HG02763 (cell line): ENCODE measurements around the gene SH3GLB1.

ENCODE experiments used
- ATAC-seq: cut with Tn5 transposase; IDR thresholded peaks from one replicate; pipeline ENCODE4 v1.9.1; 2021; ENCODE audit warnings: mild to moderate bottlenecking, moderate library complexity; ENCODE audit not compliant: unreplicated experiment

Gene SH3GLB1

GRCh38 chr1:86731416-86731815, 27.0 kb downstream of the SH3GLB1 start:
- no peak for ATAC-seq

- no peak for ATAC-seq
Observed at GRCh38 chr1:86733340-86733739, 29.0 kb downstream of the SH3GLB1 start.

DNA sequence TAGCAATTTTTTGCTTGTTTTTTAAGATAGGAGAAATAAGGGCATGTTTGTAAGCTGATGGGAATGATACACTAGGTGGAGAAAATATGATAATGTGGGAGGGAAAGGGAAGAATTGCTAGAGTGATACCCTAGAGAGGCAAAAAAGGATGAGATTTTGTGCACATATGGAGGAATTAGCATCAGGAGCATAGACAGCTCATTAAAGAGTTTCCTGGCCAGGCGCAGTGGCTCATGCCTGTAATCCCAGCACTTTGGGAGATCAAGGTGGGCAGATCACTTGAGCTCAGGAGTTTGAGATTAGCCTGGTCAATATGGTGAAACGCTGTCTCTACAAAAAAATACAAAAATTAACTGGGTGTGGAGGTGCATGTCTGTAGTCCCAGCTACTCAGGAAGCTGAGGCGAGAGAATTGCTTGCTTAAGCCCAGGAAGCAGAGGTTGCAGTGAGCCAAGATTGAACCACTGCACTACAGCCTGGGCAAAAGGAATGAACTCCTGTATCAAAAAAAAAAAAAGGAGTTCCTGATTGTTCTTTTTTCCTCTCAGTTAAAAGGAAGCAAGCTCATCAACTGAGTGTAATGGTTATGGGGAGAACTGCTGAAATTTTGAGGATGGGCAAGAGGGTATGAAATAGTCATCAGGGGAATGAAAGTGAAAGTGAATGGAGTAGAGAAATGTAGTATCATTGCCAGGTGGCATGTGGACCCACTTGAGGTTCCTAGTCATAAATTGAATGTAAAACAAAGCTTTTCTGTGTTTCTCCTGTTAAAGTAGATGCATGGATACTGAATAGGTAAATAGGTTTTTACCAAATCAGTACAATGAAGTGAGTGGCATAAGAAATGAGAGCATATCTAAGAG, 35.5 kb downstream of the SH3GLB1 start:
- ATAC-seq: peak; percentile 67

- no peak for ATAC-seq
Observed at GRCh38 chr1:86741947-86742572, 37.7 kb downstream of the SH3GLB1 start.

GRCh38 chr1:86747304-86747703, 42.9 kb downstream of the SH3GLB1 start:
- no peak for ATAC-seq

DNA sequence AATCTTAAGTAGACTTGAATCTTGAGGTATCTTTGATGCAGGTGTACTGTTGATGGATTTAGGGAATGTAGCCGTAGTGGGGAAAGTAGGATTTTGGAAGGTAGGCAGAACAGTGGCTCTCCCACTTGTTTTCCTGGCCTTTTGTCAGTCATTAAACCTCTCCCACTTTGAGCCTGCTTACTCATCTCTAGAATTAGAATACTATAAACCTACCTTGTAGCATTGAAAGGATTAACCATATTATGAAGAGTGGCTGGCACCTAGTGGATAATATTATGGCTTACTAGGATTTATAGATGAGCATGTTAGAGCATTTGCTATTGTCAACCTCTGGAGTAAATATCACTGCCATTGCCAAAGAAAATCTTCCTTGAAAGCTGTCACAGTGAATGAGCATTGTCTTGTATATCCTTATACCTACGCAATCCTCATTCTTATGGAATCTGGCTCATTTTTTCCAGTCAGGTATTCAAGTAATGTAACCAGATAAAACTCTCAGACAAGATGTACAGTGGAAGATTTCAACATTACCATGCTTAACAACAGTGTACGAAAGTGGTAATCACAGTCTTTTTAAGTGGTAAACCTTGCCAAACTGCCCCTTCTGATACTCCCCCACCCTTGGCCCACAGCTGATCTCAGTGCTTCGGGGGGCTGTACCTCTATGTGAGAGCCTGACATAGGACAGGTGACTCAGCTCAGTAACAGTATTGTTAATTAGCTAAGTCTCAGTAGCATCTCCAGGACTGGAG, 44.4 kb downstream of the SH3GLB1 start:
- ATAC-seq: no peak

- no peak for ATAC-seq
Observed at GRCh38 chr1:86750076-86750475, 45.7 kb downstream of the SH3GLB1 start.

- no peak for ATAC-seq
Observed at GRCh38 chr1:86750530-86750929, 46.2 kb downstream of the SH3GLB1 start.

DNA sequence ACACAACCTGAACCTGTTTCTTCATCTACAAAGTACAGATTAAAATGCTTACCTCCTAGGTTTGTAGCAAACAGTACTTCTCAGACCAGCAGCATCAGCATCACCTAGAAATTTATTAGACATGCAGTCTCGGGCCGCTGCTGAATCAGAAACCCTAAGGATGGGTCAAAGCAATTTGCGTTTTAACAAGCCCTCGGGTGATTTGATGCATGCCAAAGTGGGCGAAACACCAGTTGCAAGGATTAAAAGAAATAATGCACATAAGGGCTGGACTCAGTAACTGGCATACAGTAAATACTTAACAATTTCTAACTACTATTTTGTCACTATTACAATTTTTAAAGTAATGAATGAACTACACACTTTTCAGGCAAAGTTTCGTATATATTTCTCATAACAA, 47.5 kb downstream of the SH3GLB1 start:
- ATAC-seq: no peak

DNA sequence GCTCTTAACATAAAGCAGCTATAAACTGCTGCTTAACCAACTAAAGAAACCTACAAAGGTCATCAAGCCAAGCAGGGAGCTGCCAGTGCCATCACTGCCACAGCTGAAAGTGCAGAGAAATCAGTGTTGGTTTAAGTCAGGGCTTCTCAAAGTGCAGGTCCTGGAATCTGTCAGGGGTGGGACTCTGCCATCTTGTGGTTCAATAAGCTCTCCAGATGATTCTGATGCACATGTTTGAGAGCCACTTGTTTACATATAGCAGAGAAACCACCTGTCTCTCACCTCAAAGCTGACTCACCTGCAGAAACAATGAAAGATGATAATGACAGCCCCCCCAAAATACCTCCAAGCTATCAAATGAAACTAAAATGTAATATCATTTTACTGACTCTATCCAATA, 49.3 kb downstream of the SH3GLB1 start:
- ATAC-seq: no peak

- no peak for ATAC-seq
Observed at GRCh38 chr1:86754265-86754974, 50.0 kb downstream of the SH3GLB1 start.

DNA sequence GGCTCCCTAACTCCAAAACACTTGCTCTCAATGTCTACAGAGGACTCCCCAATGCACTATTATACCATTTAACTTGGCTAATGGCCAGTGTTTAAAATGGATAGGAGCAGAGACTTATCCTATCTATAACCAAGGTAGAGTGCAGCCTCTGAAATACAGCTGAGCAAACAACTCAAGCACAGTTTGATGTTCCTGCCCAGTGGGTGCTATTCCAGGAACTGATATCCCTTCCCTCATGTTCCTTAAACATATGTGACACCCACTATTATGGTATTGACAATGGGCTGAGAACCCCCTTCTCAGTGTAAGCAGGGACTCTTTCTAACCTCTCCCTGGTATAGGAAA, 51.7 kb downstream of the SH3GLB1 start:
- ATAC-seq: no peak

GRCh38 chr1:86757272-86757984, 53.1 kb downstream of the SH3GLB1 start:
- ATAC-seq: no peak

DNA sequence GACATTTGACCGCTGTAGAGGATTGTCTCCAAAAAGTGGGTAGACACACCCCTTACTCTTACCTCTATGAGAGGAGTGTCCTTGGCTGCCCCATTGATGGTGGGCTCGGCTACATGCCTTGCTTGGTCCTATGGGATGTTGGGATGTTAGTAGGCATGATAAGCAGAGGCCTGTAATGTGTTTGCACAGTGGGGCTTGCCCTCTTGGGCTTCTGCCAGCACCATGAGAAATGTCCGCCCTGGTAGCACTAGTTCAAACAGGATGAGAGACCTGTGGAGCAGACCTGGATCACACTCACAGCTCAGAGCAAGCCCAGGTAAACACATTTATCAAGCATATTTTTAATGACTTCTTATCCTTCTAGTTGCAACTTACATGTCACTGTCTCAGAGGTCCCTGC, 54.2 kb downstream of the SH3GLB1 start:
- no peak for ATAC-seq

DNA sequence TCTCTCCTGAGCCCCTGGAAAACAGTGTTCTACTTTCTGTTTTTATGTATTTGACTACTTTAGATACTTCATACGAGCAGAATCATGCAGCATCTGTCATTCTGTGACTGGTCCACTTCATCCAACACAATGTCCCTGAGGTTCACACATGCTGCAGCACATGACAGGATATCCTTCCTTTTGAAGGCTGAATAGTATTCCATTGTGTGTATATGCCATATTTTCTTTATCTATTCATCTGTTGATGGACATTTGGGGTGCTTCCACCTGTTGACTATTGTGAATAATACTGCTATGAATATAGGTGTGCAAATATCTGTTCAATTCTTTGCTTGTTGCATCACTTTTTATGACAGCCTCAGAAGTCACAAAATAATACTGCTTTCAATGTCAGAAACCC, 55.8 kb downstream of the SH3GLB1 start:
- ATAC-seq: no peak

GRCh38 chr1:86762336-86762735, 58.0 kb downstream of the SH3GLB1 start:
- no peak for ATAC-seq

GRCh38 chr1:86764523-86764922, 60.1 kb downstream of the SH3GLB1 start:
- ATAC-seq: no peak

- ATAC-seq: no peak
Observed at GRCh38 chr1:86765073-86765472, 60.7 kb downstream of the SH3GLB1 start.

GRCh38 chr1:86765674-86766073, 61.3 kb downstream of the SH3GLB1 start:
- ATAC-seq: no peak

DNA sequence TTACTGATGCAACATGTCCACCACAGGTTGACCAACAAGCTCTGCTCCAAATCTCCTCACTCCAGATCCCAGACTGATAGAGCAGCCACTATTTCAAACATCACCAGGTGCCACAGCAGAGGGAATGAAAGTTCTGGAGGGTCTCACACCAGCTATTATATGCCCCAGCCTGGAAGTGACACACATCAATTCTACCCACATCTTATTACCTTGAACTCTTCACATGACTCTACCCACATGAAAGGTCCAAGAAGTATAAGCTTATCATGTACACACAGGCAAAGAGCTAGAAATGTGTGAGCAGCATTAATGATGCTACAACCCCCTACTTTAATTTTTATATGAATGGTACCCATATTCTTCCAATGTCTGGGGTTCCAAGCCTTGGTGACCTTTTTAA, 64.2 kb downstream of the SH3GLB1 start:
- ATAC-seq: no peak

- no peak for ATAC-seq
Observed at GRCh38 chr1:86769065-86769464, 64.7 kb downstream of the SH3GLB1 start.
